HG03565 (cell line): ENCODE results near the gene CDH11.

ENCODE experiments used
- ATAC-seq: cut with Tn5 transposase; IDR thresholded peaks from one replicate; pipeline ENCODE4 v1.9.1; 2021; ENCODE audit warnings: mild to moderate bottlenecking, moderate library complexity; ENCODE audit not compliant: unreplicated experiment

Gene CDH11

DNA sequence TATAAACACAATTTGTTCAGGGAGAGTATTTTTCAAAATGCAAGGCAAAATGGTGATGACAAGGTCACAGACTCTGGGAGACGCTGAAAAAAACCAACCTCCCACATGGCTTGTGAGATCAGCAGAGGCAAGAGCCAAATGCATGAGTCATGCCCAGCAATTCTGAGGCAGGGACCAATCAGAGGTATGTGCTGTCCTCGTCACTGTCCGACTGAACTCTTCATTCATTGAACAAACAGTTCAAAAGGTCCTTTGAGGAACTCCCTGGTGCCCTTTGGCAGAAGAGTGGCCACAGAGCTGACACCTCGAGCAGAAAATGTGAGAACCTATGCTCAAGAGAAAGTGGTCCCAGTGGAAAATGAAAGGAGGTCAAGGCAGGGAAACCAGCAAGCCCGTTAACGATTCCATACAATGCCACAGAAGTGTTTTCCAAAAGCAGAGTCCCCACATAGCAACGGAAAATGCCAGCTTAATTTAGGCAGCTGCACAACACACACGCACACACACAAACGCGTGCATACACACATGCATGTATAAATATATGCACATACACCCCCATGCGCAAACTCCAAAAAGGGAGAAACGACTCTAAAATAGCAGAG is 50.9 kb downstream of the CDH11 start:
- no peak for ATAC-seq

DNA sequence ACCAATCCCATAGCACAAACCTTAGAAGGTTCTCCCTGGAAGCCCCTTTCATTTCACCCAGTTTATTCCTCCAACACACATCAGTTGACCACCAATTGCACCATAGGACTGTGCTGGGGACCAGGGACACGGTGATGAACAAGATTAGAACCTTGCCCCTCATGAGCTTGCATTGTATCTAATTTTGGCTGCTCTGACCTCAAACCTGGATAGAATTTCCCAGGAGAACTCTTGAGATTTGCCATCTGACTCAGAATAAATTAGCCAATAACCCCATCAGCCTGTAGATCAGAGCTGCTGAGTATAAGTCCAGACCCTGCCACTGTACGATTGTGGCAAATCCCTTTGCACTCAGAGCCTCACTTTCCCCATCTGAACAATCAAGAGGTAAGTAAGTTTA is 52.1 kb downstream of the CDH11 start:
- no peak for ATAC-seq

DNA sequence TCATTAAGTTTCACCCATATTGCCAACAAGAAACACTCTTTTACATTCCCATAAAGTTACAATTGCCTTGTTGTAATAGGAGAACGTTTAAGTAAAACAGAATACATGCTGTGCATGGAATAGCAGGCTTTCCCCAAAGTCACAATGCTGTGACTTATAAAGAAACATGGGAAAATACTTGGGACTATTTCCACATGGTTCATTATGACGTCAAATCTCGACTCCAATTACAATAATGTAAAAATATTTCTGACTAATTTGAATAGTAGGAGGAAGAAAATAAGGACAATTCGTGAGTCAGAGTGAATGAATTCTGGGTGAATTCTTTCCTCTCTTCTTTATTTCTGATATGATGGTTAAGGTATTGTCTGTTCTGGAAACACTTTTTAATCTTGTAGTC is 52.8 kb downstream of the CDH11 start:
- ATAC-seq, result no peak

DNA sequence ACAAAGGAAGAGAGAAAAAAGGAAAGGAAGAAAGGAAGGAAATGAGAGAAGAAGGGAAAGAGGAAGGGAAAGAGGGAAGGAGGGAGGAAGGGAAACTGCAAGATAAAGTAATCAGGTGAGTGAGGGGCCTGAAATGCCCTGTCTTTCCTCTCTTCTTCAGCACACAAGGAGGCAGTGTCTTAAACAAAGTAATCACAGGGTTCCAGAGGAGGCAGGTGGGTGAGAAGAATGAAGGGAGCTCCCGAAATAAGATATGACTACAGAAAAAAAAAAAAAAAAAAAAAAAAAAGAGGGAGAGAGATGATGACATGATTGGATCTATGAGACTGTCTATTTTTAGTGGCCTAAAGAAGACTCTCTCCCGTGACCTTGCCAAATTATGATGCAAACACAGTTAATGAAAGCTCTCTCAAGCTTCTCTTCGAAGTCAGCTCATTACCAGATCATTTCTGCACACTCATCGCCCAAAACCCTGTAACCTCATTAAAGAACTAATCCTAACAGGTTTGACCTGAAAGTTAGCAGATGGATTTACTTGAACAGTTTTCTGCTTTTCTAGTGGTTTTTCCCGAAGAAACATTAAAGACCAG is 53.6 kb downstream of the CDH11 start:
- ATAC-seq, result no peak

DNA sequence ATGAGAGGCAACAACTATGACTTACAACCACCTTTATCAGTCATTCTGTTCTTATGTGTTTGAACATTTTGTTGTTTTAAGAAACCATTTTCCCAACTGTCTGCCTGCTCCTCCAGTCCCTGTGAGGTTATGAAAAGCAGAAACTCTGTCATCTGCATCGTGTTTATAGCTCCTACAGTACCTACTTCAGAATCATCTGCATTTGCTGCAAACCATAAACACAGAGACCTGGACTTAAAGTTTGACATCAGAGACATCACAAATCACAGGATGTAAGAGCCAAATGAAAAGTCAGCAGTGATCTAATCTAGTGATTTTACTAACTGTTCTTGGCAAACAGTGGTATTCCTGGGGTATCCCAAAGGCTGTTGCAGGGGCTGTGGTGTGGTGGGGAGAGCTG is 55.2 kb downstream of the CDH11 start:
- no peak for ATAC-seq

DNA sequence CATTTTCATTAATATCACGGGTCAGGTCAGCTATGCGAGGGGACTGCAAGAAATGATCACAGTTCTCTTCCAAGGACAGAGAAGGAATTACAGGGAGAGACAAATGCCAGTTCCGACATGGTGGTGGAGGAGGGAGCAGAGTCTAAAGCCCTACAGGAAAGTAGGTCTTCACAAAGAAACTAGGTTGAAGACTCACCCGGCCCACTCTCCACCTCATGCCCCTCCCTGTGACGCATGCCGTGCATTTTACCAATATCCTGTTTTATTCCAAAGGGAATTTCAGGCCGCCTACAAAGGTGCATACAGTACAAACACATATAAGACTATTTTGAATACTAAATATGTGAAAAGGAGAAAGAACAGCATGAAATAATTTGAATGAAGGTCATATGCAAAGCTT is 56.8 kb downstream of the CDH11 start:
- no peak for ATAC-seq

DNA sequence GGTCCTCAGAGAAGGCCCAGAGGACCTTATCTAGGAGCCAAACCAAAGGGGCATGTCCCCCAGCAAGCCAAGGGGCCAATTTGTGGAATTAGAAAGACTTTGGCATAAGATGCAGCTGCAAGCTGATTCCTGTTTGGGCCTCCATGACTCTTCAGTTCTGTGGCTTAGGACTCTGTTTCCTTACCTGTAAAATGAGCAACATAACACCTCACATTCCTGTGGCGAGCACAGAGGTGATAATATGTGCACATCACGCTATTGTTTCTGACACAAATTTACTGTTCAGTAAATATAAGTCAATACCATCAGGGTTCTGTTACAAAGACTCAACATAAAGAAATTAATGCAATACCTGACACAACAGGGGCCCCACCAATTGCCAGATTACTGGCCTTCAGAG is 57.7 kb downstream of the CDH11 start:
- ATAC-seq, result no peak

DNA sequence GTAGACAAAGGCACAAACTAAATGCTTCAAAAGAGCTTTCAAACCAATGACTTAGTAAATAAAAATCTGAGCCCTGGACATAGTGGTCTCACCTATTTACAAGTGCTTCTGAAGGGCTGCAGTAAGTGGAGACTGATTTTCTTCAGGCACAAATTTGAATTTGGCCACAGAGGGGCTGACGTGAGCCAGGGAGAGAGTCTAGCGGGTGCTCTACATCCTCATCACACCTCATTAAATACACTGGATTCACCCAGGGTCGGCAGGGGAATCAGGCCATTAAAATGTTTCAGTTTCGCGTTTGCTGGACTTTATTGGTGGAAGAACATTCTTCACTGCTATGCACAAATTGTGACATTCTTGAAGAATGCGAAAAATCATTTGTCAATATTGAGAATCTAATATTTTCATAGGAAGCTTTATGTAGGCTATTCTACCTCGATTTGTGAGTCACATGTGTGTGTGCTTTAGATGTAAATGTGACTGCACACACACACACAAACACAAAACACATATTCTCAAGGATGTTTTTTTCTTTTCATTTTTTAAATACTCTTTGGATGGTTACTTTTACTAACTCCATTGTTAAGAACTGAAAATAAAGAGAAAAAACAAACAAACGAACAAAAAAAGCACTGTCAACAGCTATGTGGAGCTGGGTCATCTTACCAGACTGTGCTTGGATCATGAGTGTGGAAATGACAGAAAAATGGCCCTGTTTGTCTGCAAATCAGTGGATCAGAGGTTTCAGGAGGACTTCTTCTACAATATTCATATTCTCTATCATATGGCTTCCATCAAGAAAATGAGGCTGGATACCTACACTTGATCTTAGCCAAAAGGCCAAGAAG is 58.9 kb downstream of the CDH11 start:
- no peak for ATAC-seq

DNA sequence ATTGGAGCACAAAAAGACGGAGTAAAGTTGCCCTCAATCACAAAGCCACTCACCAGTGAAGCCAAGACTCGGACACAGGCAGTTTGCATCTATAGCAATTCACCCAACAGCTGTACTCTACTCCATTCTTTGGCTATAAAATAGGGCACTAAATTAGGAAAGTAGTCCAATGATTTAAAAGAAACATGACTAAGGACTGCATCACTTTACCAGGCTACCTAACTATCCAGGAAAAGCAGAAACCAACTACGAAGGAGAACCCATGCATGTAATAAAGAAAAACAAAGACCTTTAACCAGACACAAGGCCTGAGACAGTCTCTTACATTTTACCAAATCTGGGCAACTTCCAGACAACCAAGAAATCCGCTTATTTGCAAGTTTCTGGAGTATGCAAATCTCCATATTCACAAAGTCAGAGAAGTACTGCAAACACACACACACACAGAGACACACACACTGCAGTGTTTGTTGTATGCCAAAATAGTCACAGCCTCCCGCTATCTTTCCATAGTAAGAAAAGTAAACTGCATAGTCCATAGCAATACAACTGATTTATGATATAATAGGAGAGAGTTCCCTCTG is 59.8 kb downstream of the CDH11 start:
- ATAC-seq, result no peak

DNA sequence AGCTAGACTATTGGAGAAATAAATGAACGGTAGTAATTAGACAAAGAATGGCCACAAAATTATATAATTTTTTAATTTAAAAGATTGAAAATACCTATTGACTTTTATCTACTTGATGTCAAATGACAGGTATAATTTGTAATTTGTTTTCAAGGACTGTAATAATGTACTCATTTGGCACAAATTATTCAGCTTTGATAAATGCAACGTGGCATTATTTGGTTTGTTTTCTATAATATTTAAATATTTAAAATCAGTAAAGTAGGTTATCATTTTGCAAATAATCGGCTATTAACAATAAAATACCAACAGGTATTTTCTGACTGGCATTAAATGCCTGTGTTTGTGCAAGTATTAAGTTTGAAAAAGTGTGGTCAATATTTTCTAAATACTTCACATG is 60.6 kb downstream of the CDH11 start:
- ATAC-seq, result no peak

DNA sequence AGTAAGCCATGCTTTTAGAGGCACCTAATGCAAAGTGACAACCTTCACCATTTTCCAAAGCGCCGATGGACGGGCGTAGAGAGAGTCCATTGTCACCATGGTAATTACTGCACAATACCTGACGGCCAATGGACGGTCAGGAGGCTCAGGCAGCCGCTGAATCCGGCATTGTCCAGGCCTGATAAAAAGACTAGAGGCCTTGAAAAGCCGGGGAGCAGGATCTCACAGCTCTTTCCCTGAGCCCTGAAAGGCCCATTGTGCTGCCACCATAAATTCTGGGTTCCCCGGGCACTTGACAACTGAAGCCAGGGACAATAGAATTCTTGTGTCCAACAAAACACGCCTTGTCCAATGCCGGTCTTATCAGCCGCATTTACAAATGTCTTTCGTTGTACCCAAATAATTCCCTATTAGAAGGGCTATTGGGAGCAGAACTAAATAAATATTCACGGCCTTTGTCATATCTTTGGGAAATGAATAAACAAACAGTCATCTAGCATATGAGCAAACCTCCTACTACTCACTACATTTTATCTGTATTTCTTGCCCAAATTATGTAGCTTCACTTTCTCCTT is 62.4 kb downstream of the CDH11 start:
- ATAC-seq, result no peak

DNA sequence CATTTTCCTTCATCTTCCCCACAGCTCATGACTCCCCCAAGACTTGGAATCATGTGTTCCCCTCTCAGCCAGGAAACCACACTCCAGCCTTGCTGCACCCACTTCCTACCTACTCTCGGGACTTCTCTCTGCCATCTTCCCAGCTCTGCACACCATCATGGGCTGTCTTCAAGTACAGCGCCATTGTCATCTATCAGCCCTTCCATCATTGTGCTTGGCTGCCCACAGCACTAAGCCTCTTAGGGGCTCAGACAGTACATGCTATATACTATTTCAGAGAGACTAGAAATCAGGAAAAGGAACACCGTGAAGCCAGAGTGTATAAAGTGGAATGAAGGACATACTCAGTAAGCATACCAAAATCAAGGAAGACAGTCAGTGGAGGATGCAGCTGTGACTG is 64.7 kb downstream of the CDH11 start:
- ATAC-seq, result no peak

DNA sequence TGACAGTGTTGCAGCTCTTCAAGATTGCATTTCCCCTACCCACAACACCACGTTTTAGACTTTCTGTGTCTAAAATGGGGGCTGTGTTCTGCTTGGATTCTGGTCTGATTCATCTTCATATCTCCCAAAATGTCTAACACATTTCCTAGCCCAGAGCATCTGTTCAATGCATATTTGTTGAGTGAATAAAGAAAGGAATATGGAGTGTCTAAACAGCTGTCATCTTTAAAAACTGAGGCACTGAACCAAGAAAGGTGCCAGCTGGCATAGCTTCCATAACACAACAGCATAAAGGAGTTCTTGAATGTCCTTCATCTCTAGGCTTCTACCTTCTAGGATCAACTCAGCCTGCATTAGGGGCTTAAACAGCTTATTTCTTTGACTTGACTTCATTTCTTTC is 67.4 kb downstream of the CDH11 start:
- ATAC-seq, result no peak

DNA sequence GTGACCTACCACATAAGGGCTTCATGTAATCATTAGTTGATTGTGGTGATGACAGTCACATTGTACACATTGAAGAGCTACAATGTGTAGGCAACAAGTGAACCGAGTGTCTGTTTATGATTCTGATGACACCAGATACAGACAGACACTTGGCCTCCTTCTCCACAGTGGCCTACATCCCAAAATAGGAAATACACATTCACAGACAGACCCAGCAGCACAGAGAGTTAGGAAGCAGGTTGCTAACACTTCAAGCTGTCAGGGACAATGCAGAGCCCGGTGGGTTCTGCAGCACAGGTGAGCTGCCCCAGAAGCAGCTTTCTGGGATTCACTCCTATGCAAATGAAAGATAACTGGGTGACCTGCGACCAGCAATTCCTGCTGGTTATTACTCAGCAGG is 72.2 kb downstream of the CDH11 start:
- ATAC-seq, result no peak

DNA sequence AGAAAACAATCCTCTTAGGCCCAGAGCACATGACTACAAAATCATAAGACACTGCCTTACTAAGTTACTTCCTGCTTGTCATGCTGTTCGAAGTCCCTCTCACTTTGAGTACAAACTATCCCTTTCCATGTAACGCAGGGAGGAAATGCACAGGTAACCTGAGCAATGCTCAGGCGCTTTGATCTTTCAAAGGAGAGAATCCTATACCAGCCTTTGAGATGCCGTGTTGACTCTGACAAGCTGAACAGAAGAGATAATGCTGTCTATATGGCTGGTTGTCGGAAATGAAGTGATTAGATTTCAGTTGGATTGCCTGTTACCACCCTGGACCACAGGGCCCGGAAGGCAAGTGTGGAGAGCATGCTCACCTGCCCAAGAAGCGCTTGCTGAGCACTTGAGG is 75.9 kb downstream of the CDH11 start:
- no peak for ATAC-seq

DNA sequence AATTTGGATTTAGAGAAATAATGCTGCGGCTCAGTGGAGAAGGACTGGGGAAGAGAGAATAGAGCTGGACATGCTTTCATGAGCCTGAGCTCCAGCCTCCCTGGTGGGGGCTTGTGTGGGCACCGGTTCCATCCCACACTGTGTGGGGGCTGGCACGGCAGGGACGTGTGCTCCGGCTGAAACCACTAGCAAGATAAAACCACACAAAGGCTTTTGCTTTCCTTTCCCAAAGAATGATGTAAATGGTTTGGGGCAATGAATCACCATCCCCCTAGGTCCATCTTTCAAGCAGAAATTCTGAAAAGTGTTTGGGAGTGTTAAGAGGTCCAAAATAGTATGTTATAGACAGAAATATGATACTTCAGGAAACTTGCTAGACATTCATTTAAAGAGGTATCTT is 77.0 kb downstream of the CDH11 start:
- no peak for ATAC-seq

DNA sequence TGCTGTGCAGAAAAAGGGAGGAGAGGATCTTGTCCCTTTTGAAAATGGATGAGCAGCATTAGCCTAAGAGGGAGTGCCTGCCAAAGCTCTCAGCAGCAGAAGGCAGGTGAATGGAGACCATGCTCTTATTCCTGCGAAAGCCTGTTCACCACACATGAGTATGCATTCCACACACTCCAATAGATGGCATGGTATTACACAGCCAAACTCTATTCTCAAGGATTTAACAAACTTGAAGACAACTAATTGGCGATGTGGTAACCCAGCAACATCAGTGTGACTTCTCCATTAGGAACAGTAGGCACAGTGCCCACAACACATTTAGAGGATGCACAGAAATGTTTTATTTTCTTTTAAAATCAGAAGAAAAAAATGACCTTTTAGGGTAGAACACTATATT is 77.8 kb downstream of the CDH11 start:
- ATAC-seq, result no peak

DNA sequence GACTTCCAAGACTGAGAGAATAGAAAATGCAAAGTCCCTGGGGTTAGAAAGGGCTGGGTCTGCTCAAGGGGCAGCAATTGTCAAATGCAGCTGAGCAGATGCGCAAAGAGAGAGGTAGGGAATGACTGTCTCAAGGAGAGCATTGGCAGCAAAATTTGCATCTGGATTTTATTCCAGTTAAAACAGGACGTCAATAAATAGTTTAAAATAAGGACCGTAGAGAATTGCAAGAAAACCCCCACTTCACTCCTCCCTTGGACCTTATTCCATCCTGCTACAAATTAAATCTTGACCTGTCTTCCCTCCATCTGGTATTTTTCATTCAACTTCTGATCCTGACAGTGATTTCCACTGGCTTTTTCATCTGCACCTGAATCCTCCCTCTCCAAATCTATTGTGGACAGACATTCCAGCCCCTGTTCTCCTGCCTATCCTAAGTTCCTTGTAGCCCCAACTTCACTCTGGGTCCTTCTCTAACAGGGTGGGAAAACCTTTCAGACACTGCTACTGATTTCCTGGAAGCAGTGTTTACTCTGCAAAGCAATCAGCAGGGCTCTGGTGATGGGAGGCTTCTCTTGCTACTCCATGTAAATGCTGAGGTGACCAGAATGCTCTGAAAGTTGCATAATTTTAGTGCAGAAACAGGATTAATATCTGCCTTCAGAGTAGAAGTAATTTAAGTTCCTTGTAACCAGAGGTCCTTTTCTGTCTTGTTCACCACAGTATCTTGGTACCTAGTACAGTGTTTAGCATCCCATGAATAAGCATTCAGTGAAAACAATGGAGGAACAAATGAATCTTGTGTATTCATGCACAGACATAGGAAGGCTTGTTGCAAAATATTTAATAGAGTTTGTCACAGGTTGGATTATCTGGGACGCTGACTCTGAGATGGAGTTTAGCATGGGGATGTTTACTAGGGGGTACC is 79.2 kb downstream of the CDH11 start:
- ATAC-seq, result no peak

DNA sequence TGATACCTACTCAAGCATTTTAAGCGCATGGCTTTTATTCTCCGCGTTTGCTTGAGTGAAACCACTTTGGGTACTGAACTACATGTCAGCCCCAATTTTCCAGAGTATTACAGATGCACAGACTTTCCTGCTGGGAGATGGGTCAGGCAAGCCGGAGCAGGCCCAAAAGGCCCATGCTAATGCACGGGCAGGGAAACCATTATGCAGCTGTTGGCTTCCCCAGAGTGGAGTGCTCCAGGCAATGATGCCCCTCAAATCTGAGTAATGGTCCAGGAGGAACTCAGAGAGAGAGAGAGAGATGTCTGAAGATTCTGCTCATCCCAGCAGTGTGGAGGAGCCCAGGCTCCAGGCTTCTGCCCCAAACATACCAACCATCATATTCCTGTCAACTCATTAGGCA is 80.2 kb downstream of the CDH11 start:
- no peak for ATAC-seq

DNA sequence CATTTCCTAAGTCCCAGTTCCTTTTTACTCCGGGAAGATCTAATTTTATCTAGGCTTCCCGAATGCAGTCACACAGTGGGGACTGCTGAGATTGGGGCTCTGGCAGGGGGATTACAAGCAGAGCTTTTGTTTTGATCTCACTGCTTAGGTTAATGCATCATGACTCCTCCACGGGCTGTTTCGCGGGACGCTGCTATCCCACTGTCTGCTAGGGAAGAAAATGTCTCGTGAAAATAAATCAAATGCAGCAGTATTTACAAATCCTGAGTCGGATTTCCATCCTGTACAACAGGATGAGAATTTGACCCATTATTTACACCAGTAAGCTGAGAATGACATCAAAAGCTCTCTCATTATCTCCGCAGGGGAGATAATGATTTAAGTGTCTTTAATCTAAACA is 83.8 kb downstream of the CDH11 start:
- no peak for ATAC-seq

DNA sequence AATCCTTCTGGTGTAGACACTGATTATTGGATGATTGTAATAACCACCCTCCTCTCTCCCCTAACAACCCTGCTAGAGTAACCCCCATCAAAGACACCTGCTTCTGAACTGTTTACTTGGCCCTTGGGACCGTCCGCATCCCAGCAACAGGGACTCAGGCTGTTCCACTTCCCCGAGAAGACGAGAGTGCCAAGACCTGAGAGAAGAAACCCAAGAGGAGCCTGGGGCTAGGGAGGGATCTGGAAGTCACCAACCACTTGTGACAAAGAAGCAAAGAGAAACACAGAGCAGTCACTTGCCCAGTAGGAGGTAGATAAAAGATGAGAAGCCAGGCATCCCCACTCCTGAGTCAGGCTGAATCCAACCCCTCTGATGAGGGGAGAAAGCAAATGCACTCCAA is 84.3 kb downstream of the CDH11 start:
- no peak for ATAC-seq
